ENCODE measurements around the gene ITLN2.

- no peak for TF ChIP-seq POLR2A (IDR thresholded peaks at IDR 0.05; ENCODE audit: low read depth, low read length)
- TF ChIP-seq KDM1A (IDR thresholded peaks at IDR 0.05; ENCODE audit: borderline replicate concordance), result no peak
These were observed 49.0 kb downstream of the ITLN2 start for GRCh38 chr1:160905617-160905989.
